SIG-M5 treated with dmso at 0.1 percent for 504 hours (cell line): ENCODE results near the gene AIMP2.
"Not testable (repeated sequence)": the region's sequence is repeated elsewhere in the genome, so short reads cannot be mapped to it uniquely, and the experiment has no call there.

Experiments
- DNase-seq: peaks from one replicate; lab custom pipeline; 2025; ENCODE audit not compliant: unreplicated experiment; lab: John Stamatoyannopoulos, UW

Gene AIMP2

DNA sequence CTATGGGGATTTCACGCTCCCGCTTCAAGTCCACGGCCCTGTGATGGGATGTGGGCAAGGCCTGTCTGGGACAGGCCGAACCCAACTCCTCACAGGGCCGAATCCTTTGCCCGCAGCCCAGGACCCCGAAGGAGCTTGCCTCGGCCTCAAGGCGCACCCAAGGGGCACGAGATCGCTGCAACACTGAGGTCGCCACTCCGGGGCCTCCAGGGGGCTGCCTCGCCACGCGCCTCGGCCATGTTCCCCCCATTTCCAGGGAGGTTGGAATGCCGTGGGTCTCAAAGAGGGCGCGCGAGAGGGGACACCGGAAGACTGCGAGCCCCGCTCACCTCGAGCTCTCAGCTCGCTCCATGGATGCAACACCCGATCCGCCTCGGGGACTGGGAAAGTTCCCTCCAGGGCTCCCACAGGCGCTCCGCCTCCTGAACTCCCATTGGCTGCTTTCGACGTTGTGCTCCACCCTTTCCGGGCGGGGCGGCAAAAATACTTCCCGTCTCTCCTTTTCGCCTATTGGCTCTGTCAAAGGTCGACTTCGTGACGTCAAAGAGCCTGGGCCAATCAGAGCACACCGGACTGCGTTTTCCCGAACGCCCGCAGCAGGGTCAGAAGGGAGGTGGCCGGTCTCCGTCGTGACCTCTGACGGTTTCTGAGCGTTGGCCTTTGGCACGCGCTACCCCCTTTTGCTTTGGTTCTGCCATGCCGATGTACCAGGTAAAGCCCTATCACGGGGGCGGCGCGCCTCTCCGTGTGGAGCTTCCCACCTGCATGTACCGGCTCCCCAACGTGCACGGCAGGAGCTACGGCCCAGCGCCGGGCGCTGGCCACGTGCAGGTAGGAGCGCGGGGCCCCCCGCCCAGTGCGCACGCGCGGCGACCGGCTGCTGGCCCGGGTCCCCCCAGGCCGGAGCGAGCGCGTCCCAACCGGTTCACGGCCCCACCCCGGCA, at the start of gene AIMP2, which contains the start of gene PMS2:
Gene AIMP2, plus strand, starts transcription at position 605 of the 944 bp plus-strand sequence. Its CDS starts 92 bp downstream, at position 697.
Gene PMS2, minus strand, starts transcription at position 382 of the 944 bp plus-strand sequence. Its CDS starts 30 bp downstream, at position 352.
- DNase-seq = peak; percentile 96

DNA sequence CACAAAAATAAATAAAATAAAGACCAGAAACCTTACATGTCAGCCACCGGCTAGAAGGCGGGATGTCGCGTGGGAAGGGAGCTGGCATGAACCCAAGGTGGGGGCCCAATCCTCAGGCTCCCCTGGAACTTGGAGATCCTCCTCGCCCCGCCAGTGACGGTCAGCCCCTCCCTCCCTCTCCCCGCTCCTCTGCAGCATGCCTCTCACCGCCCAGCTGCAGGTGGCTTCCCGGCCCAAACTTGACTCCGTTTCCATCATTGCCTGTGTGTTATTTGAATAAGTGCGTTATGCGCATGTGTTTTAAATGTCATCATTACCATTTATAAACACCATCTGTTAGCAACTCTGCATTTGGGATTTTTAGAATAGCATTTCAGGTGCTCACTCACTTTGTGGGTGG, 45.9 kb upstream of the AIMP2 start:
- DNase-seq = not testable (repeated sequence)

DNA sequence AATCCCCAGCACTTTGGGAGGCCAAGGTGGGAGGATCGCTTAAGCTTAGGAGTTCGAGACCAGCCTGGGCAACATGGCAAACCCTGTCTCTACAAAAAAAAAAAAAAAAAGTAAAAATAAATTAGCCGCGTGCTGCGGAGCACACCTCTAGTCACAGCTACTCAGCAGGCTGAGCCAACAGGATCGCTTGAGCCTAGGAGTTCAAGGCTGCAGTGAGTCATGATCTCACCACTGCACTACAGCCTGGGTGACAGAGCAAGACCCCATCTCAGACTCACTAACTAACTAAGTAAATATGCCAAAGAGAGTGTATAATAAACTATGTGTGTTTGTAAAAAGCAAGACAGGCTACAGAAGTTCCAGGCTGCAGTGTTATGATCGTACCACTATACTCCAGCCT, 45.3 kb upstream of the AIMP2 start:
- DNase-seq = not testable (repeated sequence)

DNA sequence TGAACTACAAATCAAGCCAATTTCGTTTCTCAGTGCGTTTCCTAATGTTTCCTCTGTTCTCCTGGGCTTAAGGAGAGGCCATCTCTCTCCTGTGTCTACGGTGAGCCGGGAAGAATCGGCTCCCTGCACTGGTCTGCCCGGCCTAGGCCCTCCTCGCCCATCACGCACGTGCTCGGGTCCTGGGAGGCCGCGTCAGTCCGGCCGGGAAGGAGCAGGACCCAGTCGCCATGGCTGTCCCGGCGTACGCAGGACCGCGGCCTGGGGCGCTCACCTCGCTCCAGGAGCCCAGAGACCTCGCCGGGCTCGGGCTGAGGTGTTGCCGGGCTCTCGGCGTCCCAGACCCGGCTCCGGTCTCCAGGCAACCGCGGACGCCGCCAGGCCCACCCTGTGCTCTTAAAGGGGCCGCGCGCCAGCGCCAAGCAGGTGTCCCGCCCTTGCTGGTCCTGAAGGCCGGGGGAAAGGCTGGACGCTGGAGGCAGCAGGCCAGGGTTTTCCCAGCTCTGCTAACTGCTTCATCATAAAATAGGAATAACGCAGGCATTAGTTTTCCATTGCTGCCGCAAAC, 38.6 kb upstream of the AIMP2 start, which contains the start of gene RSPH10B:
Gene RSPH10B, minus strand, starts transcription at position 343 of the 565 bp plus-strand sequence. CDS start 3,573 bp downstream, outside the sequence.
- DNase-seq = not testable (repeated sequence)

DNA sequence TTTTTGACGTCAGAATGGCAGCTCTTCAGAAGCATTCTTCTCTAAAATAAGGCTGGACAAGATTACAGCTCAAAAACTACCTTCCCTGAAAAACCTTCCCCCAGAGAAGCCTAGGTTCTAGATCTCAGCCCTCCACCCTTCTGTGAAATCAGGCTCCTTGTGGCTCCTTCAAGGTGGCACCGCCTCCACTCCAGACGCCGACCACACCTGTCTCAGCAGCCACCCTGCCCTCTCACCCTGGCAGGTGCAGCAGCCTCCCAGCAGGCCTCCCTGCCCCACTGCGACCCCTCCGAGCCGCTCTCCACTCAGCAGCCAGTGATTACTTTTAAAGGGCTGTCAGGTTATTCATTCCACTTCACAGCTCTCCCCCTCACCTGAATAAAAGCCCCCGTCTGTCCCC, 35.5 kb upstream of the AIMP2 start:
- DNase-seq = not testable (repeated sequence)

GRCh38 chr7:5979680-5980314, 29.3 kb upstream of the AIMP2 start:
- DNase-seq = not testable (repeated sequence)

- not testable (repeated sequence) for DNase-seq
Observed at GRCh38 chr7:5987061-5987460, 22.0 kb upstream of the AIMP2 start.

GRCh38 chr7:5997210-5997808, 11.8 kb upstream of the AIMP2 start:
- peak; percentile 61 for DNase-seq

GRCh38 chr7:6007386-6007785, 1.7 kb upstream of the AIMP2 start:
- DNase-seq = no peak

DNA sequence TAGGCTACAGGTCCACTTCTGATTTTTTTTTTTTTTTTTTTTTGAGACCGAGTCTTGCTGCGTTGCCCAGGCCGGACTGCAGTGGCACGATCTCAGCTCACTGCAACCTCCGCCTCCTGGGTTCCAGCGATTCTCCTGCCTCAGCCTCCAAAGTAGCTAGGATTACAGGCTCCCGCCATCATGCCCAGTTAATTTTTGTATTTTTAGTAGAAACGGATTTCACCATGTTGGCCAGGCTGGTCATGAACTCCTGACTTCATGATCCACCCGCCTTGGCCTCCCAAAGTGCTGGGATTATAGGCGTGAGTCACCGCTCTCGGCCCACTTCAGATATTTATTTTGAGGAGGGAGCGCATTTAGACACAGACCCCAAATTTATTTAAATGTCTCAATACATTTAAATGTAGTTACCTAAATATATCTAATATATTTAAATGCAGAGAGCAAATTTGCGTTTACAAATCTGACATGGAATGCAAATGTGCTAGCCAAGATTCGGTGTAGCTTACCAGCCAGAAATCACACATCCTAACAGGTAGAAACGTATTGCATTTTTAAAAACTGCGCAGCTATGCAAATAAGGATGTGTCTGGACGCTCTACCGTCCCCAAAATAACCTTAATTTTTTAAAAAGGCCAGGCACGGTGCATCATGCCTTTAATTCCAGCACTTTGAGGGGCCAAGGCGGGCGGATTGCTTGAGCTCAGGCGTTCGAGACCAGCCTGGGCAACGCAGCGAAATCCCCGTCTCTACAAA, 1.1 kb upstream of the AIMP2 start:
- not testable (repeated sequence) for DNase-seq

- not testable (repeated sequence) for DNase-seq
Observed at GRCh38 chr7:6010370-6010769, 1.3 kb downstream of the AIMP2 start.

GRCh38 chr7:6011541-6011940, 2.5 kb downstream of the AIMP2 start:
- no peak for DNase-seq

GRCh38 chr7:6012355-6013104, 3.5 kb downstream of the AIMP2 start:
- peak; percentile 28 for DNase-seq

GRCh38 chr7:6015917-6016652, 7.0 kb downstream of the AIMP2 start:
- no peak for DNase-seq

- no peak for DNase-seq
Observed at GRCh38 chr7:6016653-6016966, 7.5 kb downstream of the AIMP2 start.

DNA sequence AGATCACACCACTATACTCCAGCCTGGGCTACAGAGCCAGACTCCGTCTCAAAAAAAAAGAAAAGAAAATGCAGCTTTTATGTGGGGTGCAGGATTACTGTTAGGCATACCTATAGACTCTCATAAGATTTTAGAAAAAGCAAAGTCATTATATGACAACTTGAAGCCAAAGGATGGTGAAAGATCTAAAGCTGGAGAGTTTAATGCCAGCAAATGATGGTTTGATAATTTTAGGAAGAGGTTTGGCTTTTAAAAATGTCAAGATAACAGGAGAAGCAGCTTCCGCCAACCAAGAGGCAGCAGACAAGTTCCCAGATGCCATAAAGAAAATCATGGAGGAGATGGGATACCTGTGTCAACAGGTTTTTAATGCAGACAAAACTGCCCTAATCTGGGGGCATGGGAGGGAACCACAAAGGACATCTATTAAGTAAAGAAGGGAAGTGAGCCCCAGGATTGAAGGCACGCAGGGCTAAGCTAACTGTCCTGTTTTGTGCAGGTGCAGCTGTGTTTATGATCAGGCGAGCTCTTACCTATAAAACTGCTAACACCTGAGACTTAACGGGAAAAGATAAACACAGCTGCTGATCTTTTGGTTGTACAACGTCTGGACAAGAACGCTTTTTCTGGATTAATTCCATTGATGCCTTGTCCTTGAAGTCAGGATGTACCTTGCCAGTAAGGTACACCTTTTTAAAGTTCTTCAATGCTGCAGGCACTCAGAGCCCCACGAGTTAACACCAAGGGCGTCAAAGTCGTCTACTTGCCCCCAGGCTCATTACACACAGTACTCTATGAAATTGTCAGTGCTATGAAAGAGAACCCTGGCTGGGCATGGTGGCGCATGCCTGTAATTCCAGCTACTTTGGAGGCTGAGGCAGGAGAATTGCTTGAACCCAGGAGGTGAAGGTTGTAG, 11.6 kb downstream of the AIMP2 start:
- no peak for DNase-seq

GRCh38 chr7:6022707-6023106, 13.6 kb downstream of the AIMP2 start:
- DNase-seq = no peak

DNA sequence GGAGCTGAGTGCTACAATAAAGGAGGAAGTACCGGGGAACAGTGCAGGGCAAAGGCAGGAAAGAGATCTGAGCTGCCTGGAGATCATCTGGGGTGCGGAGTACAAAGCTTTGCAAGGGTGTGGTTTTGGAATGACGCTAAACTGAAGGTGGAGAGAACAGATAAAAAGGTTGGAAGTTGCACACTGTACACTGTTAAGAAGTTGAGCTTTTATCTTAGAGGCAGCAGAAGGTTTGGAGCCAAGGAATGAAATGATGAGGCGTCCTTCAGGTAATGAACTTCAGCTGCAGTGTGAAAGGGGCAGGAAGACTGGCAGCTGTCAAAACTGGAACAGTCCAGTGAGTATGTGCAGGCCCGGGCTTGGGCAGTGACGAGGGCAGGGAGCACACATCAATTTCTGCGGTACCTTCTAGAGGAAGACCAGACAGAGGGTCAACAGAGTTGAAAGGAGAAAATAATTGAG, 14.9 kb downstream of the AIMP2 start:
- DNase-seq = no peak
